Endothelial cell of umbilical vein (primary cell): ENCODE measurements around the gene C11orf68. TPM values are rescaled to one million over a fixed set of nuclear protein-coding genes. Genes with fewer than 3 reads are reported as not detected.

Source experiments
- BruUV-seq: library from RNA; stranded (reverse); fragments of 400-500 nt; replicated peaks from 2 replicates; lab custom pipeline; 2021; lab: Mats Ljungman, UMichigan
- CTCF ChIA-PET: fragments of 300-600, 350-600 bp; sonication (Branson Sonifier 250); formaldehyde crosslinking; loops from one replicate; lab custom pipeline; 2021; ENCODE audit warnings: antibody characterized with exemption, inconsistent platforms; lab: Charles Lee
- POLR2A ChIA-PET: fragments of 300-600, 350-600 bp; sonication (Branson Sonifier 250); formaldehyde crosslinking; loops from one replicate; lab custom pipeline; 2021; ENCODE audit warnings: antibody characterized with exemption, inconsistent platforms; lab: Charles Lee
- DNase-seq: peaks from one replicate; pipeline ENCODE4 v3.0.0-alpha.2; 2011; ENCODE audit warnings: low read depth, low spot score
- FAIRE-seq: peaks from 2 replicates; lab custom pipeline; 2011; peaks lifted over from hg19 to GRCh38; lab: Jason Lieb, UNC
- H2AFZ ChIP-seq: 2 replicates; pipeline ENCODE4 v1.6.0; 2012; ENCODE audit warnings: low read depth, low read length, control low read depth, inconsistent platforms
- H3K27ac ChIP-seq: 2 replicates; pipeline ENCODE4 v1.5.1; 2011; ENCODE audit warnings: low read depth, mild to moderate bottlenecking, control low read depth, low read length, moderate library complexity; ENCODE audit not compliant: insufficient read depth
- H3K27me3 ChIP-seq, 2 experiments: 2 replicates each; pipeline versions ENCODE4 v1.6.0 to v1.6.1; 2011; ENCODE audit warnings: low read length in 2 of 2, mixed read lengths in 1 of 2; ENCODE audit not compliant: control insufficient read depth in 2 of 2, insufficient read depth in 2 of 2
- H3K36me3 ChIP-seq, 2 experiments: 2 replicates in 1 of 2; 3 replicates in 1 of 2; pipeline ENCODE4 v1.5.1; 2011; ENCODE audit warnings: low read length in 2 of 2, mild to moderate bottlenecking in 1 of 2, moderate library complexity in 1 of 2; ENCODE audit not compliant: control insufficient read depth in 2 of 2, insufficient read depth in 2 of 2; ENCODE audit errors: extremely low read depth in 1 of 2
- H3K4me1 ChIP-seq: 3 replicates; pipeline ENCODE4 v1.5.1; 2011; ENCODE audit warnings: mild to moderate bottlenecking, low read length; ENCODE audit not compliant: control insufficient read depth, insufficient read depth; ENCODE audit errors: extremely low read depth
- H3K4me2 ChIP-seq: 2 replicates; pipeline ENCODE4 v1.6.1; 2011; ENCODE audit warnings: low read length, control low read depth, mixed read lengths; ENCODE audit not compliant: insufficient read depth
- H3K4me3 ChIP-seq, 3 experiments: fragments of 200-600 bp in 1 of 3; sonication (generic), shearing (Covaris generic) in 1 of 3; replicated peaks in 1 of 3; 2 replicates each; pipeline ENCODE4 v1.5.1; 2011 to 2016; ENCODE audit warnings: control low read depth in 3 of 3, low read length in 3 of 3, mild to moderate bottlenecking in 2 of 3, inconsistent platforms in 1 of 3, low read depth in 1 of 3, moderate library complexity in 1 of 3; ENCODE audit not compliant: insufficient read depth in 1 of 3
- H3K79me2 ChIP-seq: 2 replicates; pipeline ENCODE4 v1.6.0; 2012; ENCODE audit warnings: low read length, inconsistent platforms; ENCODE audit not compliant: control insufficient read depth, insufficient read depth
- H3K9ac ChIP-seq: replicated peaks from 2 replicates; pipeline ENCODE3; 2011; ENCODE audit warnings: low read length, control low read depth; ENCODE audit not compliant: insufficient read depth; ENCODE audit errors: extremely low read depth
- H3K9me1 ChIP-seq: replicated peaks from 3 replicates; pipeline ENCODE4 v1.6.0; 2011; ENCODE audit warnings: mild to moderate bottlenecking, low read length; ENCODE audit not compliant: control insufficient read depth, insufficient read depth; ENCODE audit errors: extremely low read depth
- H3K9me3 ChIP-seq: replicated peaks from 2 replicates; pipeline ENCODE4 v1.5.1; 2012; ENCODE audit warnings: low read length, inconsistent platforms; ENCODE audit not compliant: control insufficient read depth, insufficient read depth
- H4K20me1 ChIP-seq: replicated peaks from 2 replicates; pipeline ENCODE3; 2011; ENCODE audit warnings: mild to moderate bottlenecking, low read length; ENCODE audit not compliant: control insufficient read depth, insufficient read depth; ENCODE audit errors: extremely low read depth
- EZH2 ChIP-seq: IDR thresholded peaks from 2 replicates; pipeline ENCODE4 v1.6.1; 2012; ENCODE audit warnings: borderline replicate concordance, low read depth, mild to moderate bottlenecking, moderate library complexity, low read length, inconsistent platforms; ENCODE audit not compliant: severe bottlenecking
- FOS ChIP-seq: IDR thresholded peaks from 2 replicates; pipeline ENCODE4 v1.6.1; 2011; ENCODE audit warnings: mild to moderate bottlenecking, low read length, moderate library complexity, borderline replicate concordance; ENCODE audit not compliant: insufficient read depth
- GATA2 ChIP-seq: IDR thresholded peaks from 2 replicates; pipeline ENCODE4 v1.7.0; 2011; ENCODE audit warnings: low read depth, mild to moderate bottlenecking, moderate library complexity, mixed read lengths, low read length; ENCODE audit not compliant: insufficient read length, insufficient read depth
- JUN ChIP-seq: IDR thresholded peaks from 2 replicates; pipeline ENCODE4 v1.6.1; 2011; ENCODE audit warnings: borderline replicate concordance, low read depth; ENCODE audit not compliant: insufficient read length, insufficient read depth
- MYC ChIP-seq: IDR thresholded peaks from one replicate; pipeline ENCODE4 v1.6.1; 2011; ENCODE audit warnings: mild to moderate bottlenecking, low read depth, low read length
- POLR2A ChIP-seq: IDR thresholded peaks from 2 replicates; pipeline ENCODE4 v1.6.1; 2012; ENCODE audit warnings: low read depth, mild to moderate bottlenecking, control low read depth, low read length
- POLR2AphosphoS5 ChIP-seq: IDR thresholded peaks from 2 replicates; pipeline ENCODE4 v1.6.1; 2012; ENCODE audit warnings: low read depth, mild to moderate bottlenecking, control low read depth, low read length, moderate library complexity; ENCODE audit not compliant: insufficient read depth
- dilution Hi-C: fragments of 300-500 bp; cut with MboI; formaldehyde crosslinking; loops from one replicate; pipeline ENCODE4 v1.15.0; 2019; ENCODE audit warnings: low sequenced_read_pairs; ENCODE audit not compliant: extremely low pct_ligation_motif_present
- intact Hi-C: fragments of 100-400 bp; cut with micrococcal nuclease; formaldehyde crosslinking; loops from one replicate; pipeline ENCODE4 v1.10.0; 2022
- polyA plus RNA-seq, 4 experiments: library from polyadenylated mRNA; depleted of rRNA in 3 of 4; stranded (reverse) in 3 of 4; unstranded in 1 of 4; fragments of >200 nt; gene quantifications; 2 replicates each; pipeline versions ENCODE4 v1.2.1 to v1.2.3, GENCODE V29; 2011 to 2012; ENCODE audit warnings: missing spikeins in 1 of 4
- total RNA-seq: library from RNA; stranded (reverse); gene quantifications from 2 replicates; pipeline ENCODE4 v1.2.3, GENCODE V29; 2021
- TF ChIP-seq, protein P1 (sequence below): IDR thresholded peaks from 2 replicates; pipeline ENCODE4 v1.6.1; 2011; ENCODE audit not compliant: insufficient read depth, insufficient read length
- TF ChIP-seq, protein P2 (sequence below), 2 donors: IDR thresholded peaks; 1 replicate in 1 of 2; 2 replicates in 1 of 2; pipeline ENCODE4 v1.5.1; 2011; ENCODE audit warnings: low read length in 2 of 2, mild to moderate bottlenecking in 2 of 2, moderate library complexity in 2 of 2, control low read depth in 1 of 2, inconsistent platforms in 1 of 2, low read depth in 1 of 2; ENCODE audit not compliant: insufficient read depth in 1 of 2; ENCODE audit errors: extremely low read depth in 1 of 2

C11orf68 gene
- total and polyA plus RNA-seq, 2 donors (not counting 3 experiments of a cell fraction or from before 2014, with no cell fraction given) = 35.6 to 66.5 TPM

DNA sequence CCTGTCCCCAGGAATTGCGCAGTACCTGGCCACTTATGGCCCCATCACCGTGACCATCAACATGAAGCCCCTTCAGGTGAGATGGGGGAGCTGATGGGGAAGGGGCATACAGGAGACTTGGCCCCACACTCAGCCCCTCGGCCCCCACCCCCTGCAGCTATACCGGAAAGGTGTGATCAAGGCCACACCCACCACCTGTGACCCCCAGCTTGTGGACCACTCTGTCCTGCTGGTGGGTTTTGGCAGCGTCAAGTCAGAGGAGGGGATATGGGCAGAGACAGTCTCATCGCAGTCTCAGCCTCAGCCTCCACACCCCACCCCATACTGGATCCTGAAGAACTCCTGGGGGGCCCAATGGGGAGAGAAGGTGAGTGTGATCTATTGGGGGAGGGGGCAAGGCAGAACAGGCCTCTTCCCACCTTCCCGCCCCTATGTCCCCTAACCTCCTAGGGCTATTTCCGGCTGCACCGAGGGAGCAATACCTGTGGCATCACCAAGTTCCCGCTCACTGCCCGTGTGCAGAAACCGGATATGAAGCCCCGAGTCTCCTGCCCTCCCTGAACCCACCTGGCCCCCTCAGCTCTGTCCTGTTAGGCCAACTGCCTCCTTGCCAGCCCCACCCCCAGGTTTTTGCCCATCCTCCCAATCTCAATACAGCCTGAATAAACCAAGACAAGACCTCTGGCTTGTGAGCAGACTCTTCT, 35.7 kb downstream of the C11orf68 start:
- intact Hi-C loops = no loop called here
- TF ChIP-seq, protein P1, sequence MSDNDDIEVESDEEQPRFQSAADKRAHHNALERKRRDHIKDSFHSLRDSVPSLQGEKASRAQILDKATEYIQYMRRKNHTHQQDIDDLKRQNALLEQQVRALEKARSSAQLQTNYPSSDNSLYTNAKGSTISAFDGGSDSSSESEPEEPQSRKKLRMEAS = no peak
- TF ChIP-seq GATA2 (no peak), JUN (no peak), EZH2 (no peak), FOS (no peak), POLR2A (no peak), POLR2AphosphoS5 (no peak), MYC (no peak)
- TF ChIP-seq, protein P2, sequence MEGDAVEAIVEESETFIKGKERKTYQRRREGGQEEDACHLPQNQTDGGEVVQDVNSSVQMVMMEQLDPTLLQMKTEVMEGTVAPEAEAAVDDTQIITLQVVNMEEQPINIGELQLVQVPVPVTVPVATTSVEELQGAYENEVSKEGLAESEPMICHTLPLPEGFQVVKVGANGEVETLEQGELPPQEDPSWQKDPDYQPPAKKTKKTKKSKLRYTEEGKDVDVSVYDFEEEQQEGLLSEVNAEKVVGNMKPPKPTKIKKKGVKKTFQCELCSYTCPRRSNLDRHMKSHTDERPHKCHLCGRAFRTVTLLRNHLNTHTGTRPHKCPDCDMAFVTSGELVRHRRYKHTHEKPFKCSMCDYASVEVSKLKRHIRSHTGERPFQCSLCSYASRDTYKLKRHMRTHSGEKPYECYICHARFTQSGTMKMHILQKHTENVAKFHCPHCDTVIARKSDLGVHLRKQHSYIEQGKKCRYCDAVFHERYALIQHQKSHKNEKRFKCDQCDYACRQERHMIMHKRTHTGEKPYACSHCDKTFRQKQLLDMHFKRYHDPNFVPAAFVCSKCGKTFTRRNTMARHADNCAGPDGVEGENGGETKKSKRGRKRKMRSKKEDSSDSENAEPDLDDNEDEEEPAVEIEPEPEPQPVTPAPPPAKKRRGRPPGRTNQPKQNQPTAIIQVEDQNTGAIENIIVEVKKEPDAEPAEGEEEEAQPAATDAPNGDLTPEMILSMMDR (IDR thresholded peaks at IDR 0.05; ENCODE audit: extremely low read depth in 1 of 2, insufficient read depth in 1 of 2, low read depth in 1 of 2, low read length in 2 of 2) = no peak
- no peaks in the 10 kb centered on the region for H3K9me3 ChIP-seq
- no peaks in the 10 kb centered on the region for H3K27me3 ChIP-seq
- H3K4me1 ChIP-seq = peaks cover 11% of the 10 kb centered on the region
- no peak overlapping the region for H2AFZ ChIP-seq
- no peak overlapping the region for H3K27ac ChIP-seq
- BruUV-seq = no TSS peak
- no peak overlapping the region for H3K9ac ChIP-seq
- no peak overlapping the region for H3K4me3 ChIP-seq
- CTCF ChIA-PET = interaction anchor here (1.6 to 3.4 kb wide), 7 partner anchors 9 to 139 kb away, joined by 8 to 115 read pairs (median 19); partner anchors contain the start of genes CFL1, EFEMP2 and MUS81
- POLR2A ChIA-PET = no interaction called here
- FAIRE-seq = no peak
- no peaks in the 10 kb centered on the region for H3K9me1 ChIP-seq
- H3K79me2 ChIP-seq = peaks cover 11% of the 10 kb centered on the region
- peaks cover 4 to 30% of the 10 kb centered on the region in 2 experiments for H3K36me3 ChIP-seq
- no peak overlapping the region for H3K4me2 ChIP-seq
- dilution Hi-C loops = no loop called here
- H4K20me1 ChIP-seq = no peaks in the 10 kb centered on the region
- DNase-seq = no peak
